PC-3 (cell line): Measurements from ENCODE around the gene SH3PXD2A.

Source experiments
- EZH2 ChIP-seq: fragments of 300-600 bp; sonication (generic); IDR thresholded peaks from one replicate; pipeline ENCODE4 v1.6.1; 2017; ENCODE audit warnings: antibody characterized with exemption, mild to moderate bottlenecking, low read length; ENCODE audit not compliant: unreplicated experiment
- TF ChIP-seq, protein P1 (sequence below): fragments of 300-600 bp; sonication (generic); conservative IDR thresholded peaks from 2 replicates; pipeline ENCODE4 v1.5.1; 2017; ENCODE audit warnings: antibody characterized with exemption, low read depth, mild to moderate bottlenecking, low read length

GRCh38 chr10:103745341-103746247 lies 109.8 kb downstream of the SH3PXD2A start:
- TF ChIP-seq, protein P1, sequence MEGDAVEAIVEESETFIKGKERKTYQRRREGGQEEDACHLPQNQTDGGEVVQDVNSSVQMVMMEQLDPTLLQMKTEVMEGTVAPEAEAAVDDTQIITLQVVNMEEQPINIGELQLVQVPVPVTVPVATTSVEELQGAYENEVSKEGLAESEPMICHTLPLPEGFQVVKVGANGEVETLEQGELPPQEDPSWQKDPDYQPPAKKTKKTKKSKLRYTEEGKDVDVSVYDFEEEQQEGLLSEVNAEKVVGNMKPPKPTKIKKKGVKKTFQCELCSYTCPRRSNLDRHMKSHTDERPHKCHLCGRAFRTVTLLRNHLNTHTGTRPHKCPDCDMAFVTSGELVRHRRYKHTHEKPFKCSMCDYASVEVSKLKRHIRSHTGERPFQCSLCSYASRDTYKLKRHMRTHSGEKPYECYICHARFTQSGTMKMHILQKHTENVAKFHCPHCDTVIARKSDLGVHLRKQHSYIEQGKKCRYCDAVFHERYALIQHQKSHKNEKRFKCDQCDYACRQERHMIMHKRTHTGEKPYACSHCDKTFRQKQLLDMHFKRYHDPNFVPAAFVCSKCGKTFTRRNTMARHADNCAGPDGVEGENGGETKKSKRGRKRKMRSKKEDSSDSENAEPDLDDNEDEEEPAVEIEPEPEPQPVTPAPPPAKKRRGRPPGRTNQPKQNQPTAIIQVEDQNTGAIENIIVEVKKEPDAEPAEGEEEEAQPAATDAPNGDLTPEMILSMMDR, result no peak
- TF ChIP-seq EZH2, result no peak
